ENCODE results near the gene FCHSD2.
"Not testable (repeated sequence)": the region's sequence is repeated elsewhere in the genome, so short reads cannot be mapped to it uniquely, and the experiment has no call there.

DNA sequence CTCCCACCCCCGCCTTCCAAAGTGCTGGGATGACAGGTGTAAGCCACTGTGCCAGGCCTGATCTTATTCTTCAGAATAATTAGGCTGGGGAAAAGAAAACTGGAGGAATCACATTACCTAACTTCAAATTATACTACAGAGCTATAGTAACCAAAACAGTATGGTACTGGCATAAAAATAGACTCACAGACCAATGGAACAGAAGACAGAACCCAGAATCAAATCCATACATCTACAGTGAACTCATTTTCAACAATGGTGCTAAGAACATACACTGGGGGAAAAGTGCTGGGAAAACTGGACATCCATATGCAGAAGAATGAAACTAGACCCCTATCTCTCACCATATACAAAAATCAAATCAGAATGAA is 165.6 kb downstream of the FCHSD2 start:
- TF ChIP-seq, protein P1, sequence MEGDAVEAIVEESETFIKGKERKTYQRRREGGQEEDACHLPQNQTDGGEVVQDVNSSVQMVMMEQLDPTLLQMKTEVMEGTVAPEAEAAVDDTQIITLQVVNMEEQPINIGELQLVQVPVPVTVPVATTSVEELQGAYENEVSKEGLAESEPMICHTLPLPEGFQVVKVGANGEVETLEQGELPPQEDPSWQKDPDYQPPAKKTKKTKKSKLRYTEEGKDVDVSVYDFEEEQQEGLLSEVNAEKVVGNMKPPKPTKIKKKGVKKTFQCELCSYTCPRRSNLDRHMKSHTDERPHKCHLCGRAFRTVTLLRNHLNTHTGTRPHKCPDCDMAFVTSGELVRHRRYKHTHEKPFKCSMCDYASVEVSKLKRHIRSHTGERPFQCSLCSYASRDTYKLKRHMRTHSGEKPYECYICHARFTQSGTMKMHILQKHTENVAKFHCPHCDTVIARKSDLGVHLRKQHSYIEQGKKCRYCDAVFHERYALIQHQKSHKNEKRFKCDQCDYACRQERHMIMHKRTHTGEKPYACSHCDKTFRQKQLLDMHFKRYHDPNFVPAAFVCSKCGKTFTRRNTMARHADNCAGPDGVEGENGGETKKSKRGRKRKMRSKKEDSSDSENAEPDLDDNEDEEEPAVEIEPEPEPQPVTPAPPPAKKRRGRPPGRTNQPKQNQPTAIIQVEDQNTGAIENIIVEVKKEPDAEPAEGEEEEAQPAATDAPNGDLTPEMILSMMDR (IDR thresholded peaks at IDR 0.05; ENCODE audit: borderline replicate concordance, extremely low read depth, low read length, poor library complexity, severe bottlenecking): not testable (repeated sequence)
- TF ChIP-seq EZH2 (IDR thresholded peaks at IDR 0.05; ENCODE audit: borderline replicate concordance, low read depth, low read length, severe bottlenecking): not testable (repeated sequence)

Data from DND-41 (cell line).